Activated T-helper 2 cell treated with anti-CD3 and anti-CD28 coated beads, Interferon-gamma antibody, Interleukin-2, Interleukin-4, amounts not matched to agents 10 μg/mL and 5 μg/mL and 100 μg/mL, durations not matched to agents 14 hours and 24 hours and 36 hours (primary cell): ENCODE data around the gene CEBPA. TPM values are rescaled to one million over a fixed set of nuclear protein-coding genes. Genes with fewer than 3 reads are reported as not detected.

Experiments
- DNase-seq: peaks from one replicate; pipeline ENCODE4 v3.0.0; 2021; ENCODE audit warnings: low spot score
- H3K27ac Mint-ChIP-seq: one replicate; pipeline ENCODE4 v1.8.0; 2021; ENCODE audit warnings: mixed read lengths
- H3K27me3 Mint-ChIP-seq: one replicate; pipeline ENCODE4 v1.8.0; 2021; ENCODE audit warnings: low read depth, mixed read lengths
- H3K36me3 Mint-ChIP-seq: one replicate; pipeline ENCODE4 v1.8.0; 2021; ENCODE audit warnings: low read depth, mixed read lengths
- H3K4me1 Mint-ChIP-seq: one replicate; pipeline ENCODE4 v1.8.0; 2021; ENCODE audit warnings: low read depth, mixed read lengths
- H3K4me3 Mint-ChIP-seq: one replicate; pipeline ENCODE4 v1.8.0; 2021; ENCODE audit warnings: low read depth, mild to moderate bottlenecking, moderate library complexity, mixed read lengths
- H3K9me3 Mint-ChIP-seq: one replicate; pipeline ENCODE4 v1.8.0; 2021; ENCODE audit warnings: mixed read lengths
- intact Hi-C: fragments of 100-400 bp; cut with micrococcal nuclease; formaldehyde crosslinking; loops from one replicate; pipeline ENCODE4 v1.15.1; 2023
- total RNA-seq: library from RNA; stranded (reverse); gene quantifications from 2 replicates; pipeline ENCODE4 v1.2.3, GENCODE V29; 2022

The CEBPA gene
- total RNA-seq, 1 donor from 2014 or later: 0.73 TPM

- Mint-ChIP-seq H3K27ac (no peak overlapping the region), H3K4me1 (no peaks in the 10 kb centered on the region), H3K4me3 (no peak overlapping the region), H3K36me3 (no peaks in the 10 kb centered on the region), H3K27me3 (no peaks in the 10 kb centered on the region), H3K9me3 (no peaks in the 10 kb centered on the region)
- intact Hi-C loops: no loop called here
- DNase-seq: no peak
Measured at GRCh38 chr19:33266974-33267484, 35.3 kb downstream of the CEBPA start.

- Mint-ChIP-seq H3K27me3 (peaks cover 4% of the 10 kb centered on the region), H3K36me3 (no peaks in the 10 kb centered on the region), H3K4me3 (no peak overlapping the region), H3K4me1 (peaks cover 4% of the 10 kb centered on the region), H3K9me3 (no peaks in the 10 kb centered on the region), H3K27ac (no peak overlapping the region)
- no peak for DNase-seq
- intact Hi-C loops: no loop called here
Measured at GRCh38 chr19:33264881-33265445, 37.4 kb downstream of the CEBPA start.

- Mint-ChIP-seq H3K27me3 (peaks cover 7% of the 10 kb centered on the region), H3K9me3 (no peaks in the 10 kb centered on the region), H3K36me3 (no peaks in the 10 kb centered on the region), H3K4me3 (no peak overlapping the region), H3K4me1 (peaks cover 4% of the 10 kb centered on the region), H3K27ac (no peak overlapping the region)
- intact Hi-C loops: no loop called here
- no peak for DNase-seq
Measured at GRCh38 chr19:33263325-33264023, 38.9 kb downstream of the CEBPA start.

- Mint-ChIP-seq H3K27me3 (peaks cover 7% of the 10 kb centered on the region), H3K4me3 (no peak overlapping the region), H3K36me3 (no peaks in the 10 kb centered on the region), H3K4me1 (peaks cover 4% of the 10 kb centered on the region), H3K27ac (no peak overlapping the region), H3K9me3 (no peaks in the 10 kb centered on the region)
- no peak for DNase-seq
- intact Hi-C loops: no loop called here
Measured at GRCh38 chr19:33261511-33262189, 40.7 kb downstream of the CEBPA start.

GRCh38 chr19:33260628-33261418, 41.5 kb downstream of the CEBPA start:
- intact Hi-C loops: no loop called here
- peaks cover 4% of the 10 kb centered on the region for H3K4me1 Mint-ChIP-seq
- no peaks in the 10 kb centered on the region for H3K36me3 Mint-ChIP-seq
- H3K27ac Mint-ChIP-seq: no peak overlapping the region
- no peaks in the 10 kb centered on the region for H3K9me3 Mint-ChIP-seq
- DNase-seq: no peak
- H3K4me3 Mint-ChIP-seq: no peak overlapping the region
- peaks cover 7% of the 10 kb centered on the region for H3K27me3 Mint-ChIP-seq

- DNase-seq: no peak
Measured at GRCh38 chr19:33259539-33259938, 42.8 kb downstream of the CEBPA start.

GRCh38 chr19:33257828-33258227, 44.5 kb downstream of the CEBPA start:
- intact Hi-C loops: no loop called here
- H3K9me3 Mint-ChIP-seq: no peaks in the 10 kb centered on the region
- no peak for DNase-seq
- peaks cover 4% of the 10 kb centered on the region for H3K4me1 Mint-ChIP-seq
- no peak overlapping the region for H3K4me3 Mint-ChIP-seq
- peaks cover 7% of the 10 kb centered on the region for H3K27me3 Mint-ChIP-seq
- H3K36me3 Mint-ChIP-seq: no peaks in the 10 kb centered on the region
- H3K27ac Mint-ChIP-seq: no peak overlapping the region

More at GRCh38 chr19:33259539-33259938, 42.8 kb downstream of the CEBPA start:
- intact Hi-C loops: no loop called here
- Mint-ChIP-seq H3K9me3 (no peaks in the 10 kb centered on the region), H3K4me1 (peaks cover 4% of the 10 kb centered on the region), H3K4me3 (no peak overlapping the region), H3K36me3 (no peaks in the 10 kb centered on the region), H3K27me3 (peaks cover 7% of the 10 kb centered on the region), H3K27ac (no peak overlapping the region)

- Mint-ChIP-seq H3K27ac (no peak overlapping the region), H3K27me3 (peaks cover 7% of the 10 kb centered on the region), H3K4me1 (peaks cover 4% of the 10 kb centered on the region), H3K9me3 (no peaks in the 10 kb centered on the region), H3K36me3 (no peaks in the 10 kb centered on the region), H3K4me3 (no peak overlapping the region)
- intact Hi-C loops: no loop called here
- no peak for DNase-seq
Measured at GRCh38 chr19:33256261-33256660, 46.1 kb downstream of the CEBPA start.

GRCh38 chr19:33255781-33256180, 46.6 kb downstream of the CEBPA start:
- Mint-ChIP-seq H3K36me3 (no peaks in the 10 kb centered on the region), H3K9me3 (no peaks in the 10 kb centered on the region), H3K4me3 (no peak overlapping the region), H3K27ac (no peak overlapping the region), H3K4me1 (peaks cover 2% of the 10 kb centered on the region), H3K27me3 (peaks cover 5% of the 10 kb centered on the region)
- DNase-seq: no peak
- intact Hi-C loops: no loop called here

GRCh38 chr19:33254245-33254824, 48.0 kb downstream of the CEBPA start:
- no peaks in the 10 kb centered on the region for H3K9me3 Mint-ChIP-seq
- H3K27ac Mint-ChIP-seq: no peak overlapping the region
- no peak for DNase-seq
- no peak overlapping the region for H3K4me3 Mint-ChIP-seq
- intact Hi-C loops: no loop called here
- H3K4me1 Mint-ChIP-seq: no peaks in the 10 kb centered on the region
- no peaks in the 10 kb centered on the region for H3K36me3 Mint-ChIP-seq
- peaks cover under 1% of the 10 kb centered on the region for H3K27me3 Mint-ChIP-seq

- DNase-seq: no peak
- Mint-ChIP-seq H3K4me3 (no peak overlapping the region), H3K27ac (no peak overlapping the region), H3K27me3 (no peaks in the 10 kb centered on the region), H3K9me3 (no peaks in the 10 kb centered on the region), H3K36me3 (no peaks in the 10 kb centered on the region), H3K4me1 (no peaks in the 10 kb centered on the region)
- intact Hi-C loops: no loop called here
Measured at GRCh38 chr19:33252971-33253370, 49.4 kb downstream of the CEBPA start.

- Mint-ChIP-seq H3K9me3 (no peaks in the 10 kb centered on the region), H3K4me3 (no peak overlapping the region), H3K27ac (no peak overlapping the region), H3K36me3 (no peaks in the 10 kb centered on the region), H3K4me1 (no peaks in the 10 kb centered on the region), H3K27me3 (no peaks in the 10 kb centered on the region)
- intact Hi-C loops: no loop called here
- DNase-seq: no peak
Measured at GRCh38 chr19:33252418-33252962, 49.8 kb downstream of the CEBPA start.
